Loucy (cell line): Measurements from ENCODE around the gene NEUROD4.

Experiments
- H2AFZ ChIP-seq: fragments of 200-600 bp; sonication (generic); 2 replicates; pipeline ENCODE4 v1.6.0; 2016; ENCODE audit warnings: antibody characterized with exemption, mild to moderate bottlenecking, low read length, moderate library complexity
- H3F3A ChIP-seq: fragments of 200-600 bp; 2 replicates; pipeline ENCODE4 v1.6.0; 2016; ENCODE audit warnings: antibody characterized with exemption, low read depth, mild to moderate bottlenecking
- H3K27me3 ChIP-seq: fragments of 200-600 bp; sonication (generic); 2 replicates; pipeline ENCODE4 v1.6.1; 2014; ENCODE audit warnings: low read length, mild to moderate bottlenecking; ENCODE audit not compliant: insufficient read depth, poor library complexity, severe bottlenecking
- H3K36me3 ChIP-seq: fragments of 200-600 bp; sonication (generic); 2 replicates; pipeline ENCODE4 v1.6.1; 2016; ENCODE audit warnings: low read length; ENCODE audit not compliant: insufficient read depth
- H3K4me1 ChIP-seq: fragments of 200-600 bp; sonication (generic); 2 replicates; pipeline ENCODE4 v1.5.1; 2014; ENCODE audit warnings: low read length, mild to moderate bottlenecking; ENCODE audit not compliant: insufficient read depth, poor library complexity, severe bottlenecking
- H3K4me2 ChIP-seq: fragments of 200-600 bp; sonication (generic); 2 replicates; pipeline ENCODE4 v1.6.0; 2014; ENCODE audit warnings: antibody characterized with exemption, low read length, low read depth, mild to moderate bottlenecking; ENCODE audit not compliant: poor library complexity, severe bottlenecking
- H3K4me3 ChIP-seq: fragments of 200-600 bp; sonication (generic); 2 replicates; pipeline ENCODE4 v1.5.1; 2014; ENCODE audit warnings: low read length, mild to moderate bottlenecking, mixed read lengths; ENCODE audit not compliant: poor library complexity, severe bottlenecking
- H3K79me2 ChIP-seq: fragments of 200-600 bp; sonication (generic); 2 replicates; pipeline ENCODE4 v1.6.1; 2014; ENCODE audit warnings: low read length; ENCODE audit not compliant: insufficient read depth
- H3K9ac ChIP-seq: fragments of 200-600 bp; sonication (generic); 2 replicates; pipeline ENCODE4 v1.6.0; 2014; ENCODE audit warnings: mild to moderate bottlenecking, low read depth, low read length, moderate library complexity; ENCODE audit not compliant: poor library complexity, severe bottlenecking
- H3K9me2 ChIP-seq: fragments of 200-600 bp; sonication (generic); replicated peaks from 2 replicates; pipeline ENCODE4 v1.6.1; 2016; ENCODE audit warnings: low read depth, low read length, mixed read lengths
- H3K9me3 ChIP-seq: fragments of 200-600 bp; sonication (generic); 2 replicates; pipeline ENCODE4 v1.6.1; 2014; ENCODE audit warnings: mild to moderate bottlenecking, antibody characterized with exemption, low read length, low read depth; ENCODE audit not compliant: insufficient read depth
- H4K20me1 ChIP-seq: fragments of 200-600 bp; sonication (generic); 2 replicates; pipeline ENCODE4 v1.6.0; 2014; ENCODE audit warnings: antibody characterized with exemption, low read length, mild to moderate bottlenecking; ENCODE audit not compliant: insufficient read depth, poor library complexity, severe bottlenecking
- EZH2phosphoT487 ChIP-seq: fragments of 200-600 bp; IDR thresholded peaks from 2 replicates; pipeline ENCODE4 v1.6.1; 2018; ENCODE audit warnings: antibody characterized with exemption, mild to moderate bottlenecking, moderate library complexity, borderline replicate concordance
- TF ChIP-seq, protein P1 (sequence below): fragments of 200-600 bp; sonication (generic); conservative IDR thresholded peaks from 2 replicates; pipeline ENCODE4 v1.5.1; 2014; ENCODE audit warnings: mild to moderate bottlenecking, antibody characterized with exemption, low read length

NEUROD4 gene

GRCh38 chr12:55001198-55001868 is 18.4 kb upstream of the NEUROD4 start:
- Histone ChIP-seq H3K9ac (no peak overlapping the region), H3K4me1 (no peaks in the 10 kb centered on the region), H3K79me2 (no peaks in the 10 kb centered on the region), H3K36me3 (no peaks in the 10 kb centered on the region), H3F3A (no peaks in the 10 kb centered on the region), H3K9me3 (no peaks in the 10 kb centered on the region), H3K9me2 (no peaks in the 10 kb centered on the region), H2AFZ (no peak overlapping the region), H3K4me3 (no peak overlapping the region), H3K27me3 (no peaks in the 10 kb centered on the region), H3K4me2 (no peak overlapping the region), H4K20me1 (no peaks in the 10 kb centered on the region)
- TF ChIP-seq EZH2phosphoT487, result no peak
- TF ChIP-seq, protein P1, sequence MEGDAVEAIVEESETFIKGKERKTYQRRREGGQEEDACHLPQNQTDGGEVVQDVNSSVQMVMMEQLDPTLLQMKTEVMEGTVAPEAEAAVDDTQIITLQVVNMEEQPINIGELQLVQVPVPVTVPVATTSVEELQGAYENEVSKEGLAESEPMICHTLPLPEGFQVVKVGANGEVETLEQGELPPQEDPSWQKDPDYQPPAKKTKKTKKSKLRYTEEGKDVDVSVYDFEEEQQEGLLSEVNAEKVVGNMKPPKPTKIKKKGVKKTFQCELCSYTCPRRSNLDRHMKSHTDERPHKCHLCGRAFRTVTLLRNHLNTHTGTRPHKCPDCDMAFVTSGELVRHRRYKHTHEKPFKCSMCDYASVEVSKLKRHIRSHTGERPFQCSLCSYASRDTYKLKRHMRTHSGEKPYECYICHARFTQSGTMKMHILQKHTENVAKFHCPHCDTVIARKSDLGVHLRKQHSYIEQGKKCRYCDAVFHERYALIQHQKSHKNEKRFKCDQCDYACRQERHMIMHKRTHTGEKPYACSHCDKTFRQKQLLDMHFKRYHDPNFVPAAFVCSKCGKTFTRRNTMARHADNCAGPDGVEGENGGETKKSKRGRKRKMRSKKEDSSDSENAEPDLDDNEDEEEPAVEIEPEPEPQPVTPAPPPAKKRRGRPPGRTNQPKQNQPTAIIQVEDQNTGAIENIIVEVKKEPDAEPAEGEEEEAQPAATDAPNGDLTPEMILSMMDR, result no peak

DNA sequence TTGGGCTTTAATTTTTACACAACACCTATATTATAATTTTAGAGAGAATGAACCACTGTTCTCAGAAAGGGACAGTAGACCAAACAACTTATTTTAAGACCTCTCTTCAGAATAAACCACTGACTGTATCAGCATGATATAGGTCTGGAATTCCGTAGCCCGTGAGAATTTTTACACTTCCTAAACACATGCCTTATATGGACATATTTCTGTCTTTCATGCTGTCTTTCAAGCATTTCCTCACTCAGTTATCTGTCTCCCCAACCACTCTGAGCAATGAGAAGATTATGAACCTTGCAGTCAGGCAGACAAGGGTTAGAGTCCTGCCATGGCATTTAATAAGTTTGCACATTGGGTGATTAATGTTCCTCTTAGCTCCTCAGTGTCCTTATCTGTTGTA is 17.4 kb upstream of the NEUROD4 start:
- no peak overlapping the region for H3K4me2 ChIP-seq
- no peaks in the 10 kb centered on the region for H3K27me3 ChIP-seq
- H2AFZ ChIP-seq, result no peak overlapping the region

GRCh38 chr12:55008944-55009585 is 10.7 kb upstream of the NEUROD4 start:
- H3K4me2 ChIP-seq, result no peak overlapping the region
- H3K79me2 ChIP-seq, result no peaks in the 10 kb centered on the region
- no peaks in the 10 kb centered on the region for H3K9me2 ChIP-seq
- H3K36me3 ChIP-seq, result no peaks in the 10 kb centered on the region
- H3K27me3 ChIP-seq, result peaks cover 22% of the 10 kb centered on the region
- H3K9me3 ChIP-seq, result no peaks in the 10 kb centered on the region
- no peak overlapping the region for H2AFZ ChIP-seq
- no peaks in the 10 kb centered on the region for H4K20me1 ChIP-seq
- no peak overlapping the region for H3K4me3 ChIP-seq
- H3K4me1 ChIP-seq, result no peaks in the 10 kb centered on the region
- TF ChIP-seq EZH2phosphoT487, result no peak
- TF ChIP-seq, protein P1, result no peak
- no peak overlapping the region for H3K9ac ChIP-seq
- H3F3A ChIP-seq, result no peaks in the 10 kb centered on the region

More for the DNA sequence above, 17.4 kb upstream of the NEUROD4 start:
- H3K9me3 ChIP-seq, result no peaks in the 10 kb centered on the region
- H3F3A ChIP-seq, result no peaks in the 10 kb centered on the region
- H3K4me1 ChIP-seq, result no peaks in the 10 kb centered on the region
- no peaks in the 10 kb centered on the region for H4K20me1 ChIP-seq
- no peak overlapping the region for H3K4me3 ChIP-seq
- no peaks in the 10 kb centered on the region for H3K36me3 ChIP-seq
- no peak overlapping the region for H3K9ac ChIP-seq
- H3K9me2 ChIP-seq, result no peaks in the 10 kb centered on the region
- TF ChIP-seq, protein P1, result no peak
- TF ChIP-seq EZH2phosphoT487, result no peak
- H3K79me2 ChIP-seq, result no peaks in the 10 kb centered on the region
